ENCODE measurements around the gene DCT.

DNA sequence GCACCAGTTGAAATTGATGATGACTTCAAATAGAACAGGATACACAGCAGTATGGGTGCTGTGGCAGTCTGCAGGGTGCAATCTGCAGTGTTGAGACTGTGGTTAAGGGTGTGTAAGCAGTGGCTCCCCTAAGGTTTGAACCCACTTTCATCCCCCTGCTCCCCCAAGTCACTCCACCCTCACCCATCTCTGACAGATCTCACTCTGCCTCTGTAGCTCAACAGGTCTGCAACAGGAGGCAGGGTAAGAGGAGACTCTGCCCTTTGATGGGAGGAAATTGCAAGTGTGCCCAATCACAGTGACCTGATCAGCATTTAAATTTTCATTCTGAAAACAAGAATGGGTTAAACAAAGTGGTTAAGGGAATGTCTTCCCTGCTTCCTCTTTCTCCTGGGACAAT lies 92.4 kb downstream of the DCT start:
- TF ChIP-seq FOXK2 (IDR thresholded peaks at IDR 0.05), result no peak
- TF ChIP-seq L3MBTL2 (conservative IDR thresholded peaks at IDR 0.05), result no peak
- TF ChIP-seq SP1 (IDR thresholded peaks at IDR 0.05), result no peak
- TF ChIP-seq ZNF384 (IDR thresholded peaks at IDR 0.05), result no peak
- no peak for TF ChIP-seq ARNT (IDR thresholded peaks at IDR 0.05)
- no peak for TF ChIP-seq CTBP1 (IDR thresholded peaks at IDR 0.05; ENCODE audit: borderline replicate concordance)
- TF ChIP-seq SUZ12 (IDR thresholded peaks at IDR 0.05), result no peak
- TF ChIP-seq FOXM1 (IDR thresholded peaks at IDR 0.05; ENCODE audit: borderline replicate concordance), result no peak
- TF ChIP-seq ELF4 (IDR thresholded peaks at IDR 0.05), result no peak
